Ascending aorta (tissue), 2 donors: ENCODE data around the gene DENND5B. TPM values are rescaled to one million over a fixed set of nuclear protein-coding genes. Genes with fewer than 3 reads are reported as not detected.
A peak's percentile ranks its signal among the peaks of the same experiment; 100 is the strongest.
"Not testable (repeated sequence)": the region's sequence is repeated elsewhere in the genome, so short reads cannot be mapped to it uniquely, and the experiment has no call there.

Source experiments
- DNase-seq, 2 donors: peaks; one replicate each; pipeline ENCODE4 v3.0.0-alpha.2; 2019; ENCODE audit warnings: low spot score in 2 of 2
- H3K27ac ChIP-seq, 2 donors: fragments of 200-600 bp; sonication (generic); one replicate each; pipeline ENCODE4 v1.5.1; 2016 to 2017; ENCODE audit warnings: mild to moderate bottlenecking in 1 of 2
- H3K27me3 ChIP-seq: fragments of 200-600 bp; sonication (generic); one replicate; pipeline ENCODE4 v1.5.1; 2017
- H3K36me3 ChIP-seq, 2 donors: fragments of 200-600 bp; sonication (generic); one replicate each; pipeline ENCODE4 v1.5.1; 2016
- H3K4me1 ChIP-seq, 2 donors: fragments of 200-600 bp; sonication (generic); one replicate each; pipeline ENCODE4 v1.5.1; 2016 to 2017; ENCODE audit warnings: mild to moderate bottlenecking in 1 of 2
- H3K4me3 ChIP-seq, 2 donors: fragments of 200-600 bp; sonication (generic); one replicate each; pipeline ENCODE4 v1.5.1; 2016 to 2017; ENCODE audit warnings: mild to moderate bottlenecking in 1 of 2
- H3K9me3 ChIP-seq, 2 donors: fragments of 200-600 bp; sonication (generic); one replicate each; pipeline ENCODE4 v1.5.1; 2016
- CTCF ChIP-seq, 3 experiments: fragments of 200-600 bp in 2 of 3; fragments of 450-650 bp in 1 of 3; sonication (generic) in 2 of 3; IDR thresholded peaks; one replicate each; pipeline ENCODE4 v1.5.1; 2016 to 2019; ENCODE audit warnings: antibody characterized with exemption in 3 of 3, mild to moderate bottlenecking in 1 of 3, moderate library complexity in 1 of 3
- intact Hi-C: fragments of 100-400 bp; cut with DNase I; formaldehyde crosslinking; loops from one replicate; pipeline ENCODE4 v1.15.1; 2023
- total RNA-seq: library from RNA; depleted of rRNA; stranded (reverse); fragments of >200 nt; gene quantifications from one replicate; pipeline ENCODE4 v1.1.0, GENCODE V29; 2016

The DENND5B gene
- total RNA-seq, 1 donor from 2014 or later, result 4.7 TPM

DNA sequence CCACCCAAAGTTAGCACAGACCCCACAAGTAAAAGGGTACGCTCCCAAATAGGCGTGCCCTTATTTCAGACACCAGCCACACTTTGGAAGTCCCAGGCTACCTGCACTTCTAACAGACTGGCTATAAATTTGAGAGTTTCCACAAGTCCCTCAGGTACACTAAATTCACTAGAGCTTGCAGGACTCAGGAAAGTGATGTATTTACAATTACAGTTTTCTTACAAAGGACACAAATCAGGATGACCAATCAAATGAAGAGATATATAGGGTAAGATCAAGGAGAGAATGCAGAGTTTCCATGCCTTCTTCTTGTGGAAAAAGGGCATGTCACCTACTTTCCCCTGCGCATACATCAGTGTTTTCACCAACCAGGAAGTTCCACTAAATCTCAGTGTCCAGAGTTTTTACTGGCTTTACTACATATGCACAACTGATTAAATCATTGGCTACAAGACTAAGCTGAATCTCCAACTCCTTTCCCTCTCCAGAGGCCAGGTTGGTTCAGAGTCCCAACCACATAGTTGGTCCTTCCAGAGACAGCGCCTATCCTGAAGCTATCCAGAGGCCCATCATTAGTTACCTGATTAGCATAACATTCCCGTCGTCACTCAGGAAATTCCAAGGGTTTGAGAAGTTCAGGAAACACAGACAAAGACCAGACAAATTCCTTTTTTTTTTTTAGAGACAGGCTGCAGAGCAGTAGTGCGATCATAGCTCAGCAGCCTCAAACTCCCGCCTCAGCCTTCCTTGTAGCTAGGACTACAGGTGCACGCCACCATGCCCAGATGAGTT is 84.2 kb downstream of the DENND5B start:
- Histone ChIP-seq H3K36me3 (no peaks in the 10 kb centered on the region), H3K4me3 (no peak overlapping the region), H3K4me1 (peaks cover 3 to 8% of the 10 kb centered on the region in 2 donors), H3K27me3 (no peaks in the 10 kb centered on the region), H3K9me3 (no peaks in the 10 kb centered on the region), H3K27ac (no peak overlapping the region)
- TF ChIP-seq CTCF (IDR thresholded peaks at IDR 0.05), result no peak
- no peak for DNase-seq
- intact Hi-C loops, result no loop called here

DNA sequence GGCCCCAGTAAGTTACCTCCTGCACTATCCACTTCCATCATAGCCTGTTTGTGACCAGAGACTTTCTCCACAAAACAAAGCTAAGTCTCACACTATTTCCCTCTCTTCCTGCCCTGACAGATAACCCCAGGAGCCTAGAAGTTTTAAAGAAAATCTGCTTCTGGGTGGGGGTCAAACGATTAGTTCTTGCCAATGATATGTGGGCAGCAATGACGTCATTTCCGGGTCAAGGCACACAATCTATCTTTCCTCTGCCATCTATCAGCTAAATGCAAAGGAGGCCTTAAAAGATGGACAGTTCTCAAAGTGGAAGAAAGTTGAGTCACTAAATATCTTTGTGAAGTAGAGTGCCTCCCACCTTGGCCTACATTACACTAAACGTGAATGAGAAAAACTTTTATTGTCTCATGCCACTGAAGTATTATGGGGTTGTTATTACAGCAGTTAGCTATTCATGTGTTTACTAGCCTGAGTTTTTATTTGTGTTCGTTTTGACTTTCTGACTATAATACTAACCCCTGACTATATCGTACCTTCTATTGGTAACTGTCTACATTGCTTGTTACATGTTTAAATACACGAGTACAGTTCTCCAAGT is 86.2 kb downstream of the DENND5B start:
- intact Hi-C loops, result no loop called here
- DNase-seq, result no peak
- Histone ChIP-seq H3K9me3 (no peaks in the 10 kb centered on the region), H3K27ac (no peak overlapping the region), H3K4me3 (no peak overlapping the region), H3K27me3 (no peaks in the 10 kb centered on the region), H3K36me3 (no peaks in the 10 kb centered on the region), H3K4me1 (peaks cover 0 to 9% of the 10 kb centered on the region in 2 donors)
- TF ChIP-seq CTCF (IDR thresholded peaks at IDR 0.05), result no peak

GRCh38 chr12:31501014-31501413 is 89.9 kb downstream of the DENND5B start:
- H3K4me3 ChIP-seq, H3K27me3 ChIP-seq, H3K36me3 ChIP-seq, DNase-seq, H3K27ac ChIP-seq, H3K9me3 ChIP-seq, intact Hi-C loops: not testable (repeated sequence)
- H3K4me1 ChIP-seq, result peaks cover 2 to 15% of the 10 kb centered on the region in 2 donors

GRCh38 chr12:31499567-31499966 is 91.4 kb downstream of the DENND5B start:
- Histone ChIP-seq H3K36me3 (no peaks in the 10 kb centered on the region), H3K9me3 (no peaks in the 10 kb centered on the region), H3K4me1 (peaks cover 4 to 15% of the 10 kb centered on the region in 2 donors), H3K27ac (no peak overlapping the region), H3K27me3 (no peaks in the 10 kb centered on the region), H3K4me3 (no peak overlapping the region)
- no peak for DNase-seq
- TF ChIP-seq CTCF (IDR thresholded peaks at IDR 0.05), result no peak
- intact Hi-C loops, result loop anchor here (5.0 kb wide), 1 partner anchor 93 kb away; the partner anchor contains the start of gene DENND5B

DNA sequence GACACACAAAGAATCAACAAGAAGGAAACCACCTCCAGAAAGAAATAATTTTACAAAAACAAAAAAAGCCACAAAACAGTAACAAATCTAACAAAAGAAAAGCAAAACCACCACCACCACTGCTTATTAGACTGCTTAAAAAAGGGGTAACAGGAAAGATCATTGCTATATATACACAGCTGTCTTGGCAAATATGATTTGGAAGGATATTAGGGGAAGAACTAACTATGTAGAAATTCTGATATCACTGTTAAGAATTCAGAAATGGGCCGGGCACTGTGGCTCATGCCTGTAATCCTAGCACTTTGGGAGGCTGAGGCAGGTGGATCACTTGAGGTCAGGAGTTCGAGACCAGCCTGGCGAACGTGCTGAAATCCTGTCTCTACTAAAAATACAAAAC is 92.5 kb downstream of the DENND5B start:
- H3K36me3 ChIP-seq, result no peaks in the 10 kb centered on the region
- DNase-seq, result no peak
- H3K4me1 ChIP-seq, result peaks cover 4 to 15% of the 10 kb centered on the region in 2 donors
- no peaks in the 10 kb centered on the region for H3K27me3 ChIP-seq
- no peaks in the 10 kb centered on the region for H3K9me3 ChIP-seq
- peak overlapping the region in 1 of 2 donors; percentile 18 for H3K27ac ChIP-seq
- TF ChIP-seq CTCF (IDR thresholded peaks at IDR 0.05), result no peak
- H3K4me3 ChIP-seq, result no peak overlapping the region
- intact Hi-C loops, result loop anchor here (5.0 kb wide), 1 partner anchor 94 kb away; the partner anchor contains the start of gene DENND5B

GRCh38 chr12:31496257-31496656 is 94.7 kb downstream of the DENND5B start:
- no peaks in the 10 kb centered on the region for H3K27me3 ChIP-seq
- H3K27ac ChIP-seq, result peak overlapping the region; percentile 3 to 34
- H3K4me1 ChIP-seq, result peaks cover 4 to 26% of the 10 kb centered on the region in 2 donors
- TF ChIP-seq CTCF (IDR thresholded peaks at IDR 0.05), result no peak
- no peaks in the 10 kb centered on the region for H3K36me3 ChIP-seq
- DNase-seq, result no peak
- no peak overlapping the region for H3K4me3 ChIP-seq
- no peaks in the 10 kb centered on the region for H3K9me3 ChIP-seq
- intact Hi-C loops, result loop anchor here (5.0 kb wide), 1 partner anchor 96 kb away; the partner anchor contains the start of gene DENND5B
